IPS-18c (cell line): Measurements from ENCODE around the gene MPHOSPH10.
"Not testable (repeated sequence)": the region's sequence is repeated elsewhere in the genome, so short reads cannot be mapped to it uniquely, and the experiment has no call there.

ENCODE experiments used
- H3K4me3 ChIP-seq: 2 replicates; pipeline ENCODE4 v1.7.0; 2013; ENCODE audit warnings: low read depth, mild to moderate bottlenecking, low read length, moderate library complexity; ENCODE audit not compliant: insufficient read depth
- H3K9me3 ChIP-seq: one replicate; pipeline ENCODE4 v1.6.1; 2013; ENCODE audit warnings: mild to moderate bottlenecking, low read length, moderate library complexity; ENCODE audit not compliant: control insufficient read depth, insufficient read depth

The MPHOSPH10 gene

DNA sequence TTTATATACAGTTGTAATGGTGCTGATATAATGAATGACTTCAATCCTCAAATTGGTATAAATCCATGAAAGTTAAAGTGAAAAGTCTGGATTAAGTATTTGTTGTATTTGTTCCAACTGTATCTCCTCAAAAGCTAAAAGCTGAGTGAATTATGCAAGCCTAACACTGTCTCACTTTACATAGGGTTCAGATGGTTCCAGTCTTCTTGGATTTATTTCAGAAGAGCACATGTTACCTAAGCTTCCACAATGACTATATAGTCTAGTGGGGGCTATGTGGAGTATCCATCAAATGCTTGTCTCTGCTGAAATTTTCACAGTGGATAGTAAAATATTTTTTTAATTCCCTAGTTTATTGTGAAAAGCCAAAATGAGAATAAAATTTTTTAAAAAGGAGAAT, 13.4 kb upstream of the MPHOSPH10 start:
- no peak overlapping the region for H3K4me3 ChIP-seq
- H3K9me3 ChIP-seq = no peaks in the 10 kb centered on the region

DNA sequence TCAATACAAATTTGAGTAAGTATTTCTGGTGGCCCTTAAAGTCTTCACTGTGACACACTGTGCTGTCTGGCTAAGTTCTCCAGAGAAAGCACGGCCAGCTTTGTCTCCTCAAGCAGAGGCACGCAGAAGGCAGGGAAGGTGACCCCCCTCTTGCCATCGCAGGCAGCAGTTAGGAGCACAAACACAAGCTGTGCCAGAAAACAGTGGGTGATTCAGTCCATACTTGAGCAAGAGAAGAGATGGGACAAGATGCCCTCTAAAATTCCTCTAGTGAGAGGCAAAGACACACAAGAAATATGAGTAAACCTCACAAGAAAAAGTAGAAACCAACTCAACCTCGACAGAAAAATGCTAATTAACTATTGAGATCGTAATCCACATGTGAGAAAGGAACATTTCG, 10.2 kb upstream of the MPHOSPH10 start:
- Histone ChIP-seq H3K4me3 (no peak overlapping the region), H3K9me3 (no peaks in the 10 kb centered on the region)

DNA sequence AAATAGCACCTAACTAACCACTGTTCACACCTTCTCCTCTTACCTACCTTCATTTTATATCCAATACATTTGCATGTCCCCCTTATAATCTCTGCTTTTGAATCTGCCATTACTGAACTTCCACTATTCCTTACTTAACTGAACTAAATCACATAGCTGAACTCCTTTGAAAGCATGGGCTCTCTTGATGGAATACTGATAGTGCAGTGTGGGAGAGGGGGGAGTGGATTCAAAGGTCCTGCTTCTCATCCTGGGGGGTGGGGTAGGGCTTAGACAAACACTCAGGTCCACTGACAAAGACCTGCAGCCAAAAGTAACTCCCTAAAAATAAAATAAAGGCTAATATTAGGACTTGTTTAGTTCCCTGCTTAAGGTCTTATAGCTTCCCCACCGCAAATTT, 9.0 kb upstream of the MPHOSPH10 start:
- Histone ChIP-seq H3K9me3 (no peaks in the 10 kb centered on the region), H3K4me3 (no peak overlapping the region)

DNA sequence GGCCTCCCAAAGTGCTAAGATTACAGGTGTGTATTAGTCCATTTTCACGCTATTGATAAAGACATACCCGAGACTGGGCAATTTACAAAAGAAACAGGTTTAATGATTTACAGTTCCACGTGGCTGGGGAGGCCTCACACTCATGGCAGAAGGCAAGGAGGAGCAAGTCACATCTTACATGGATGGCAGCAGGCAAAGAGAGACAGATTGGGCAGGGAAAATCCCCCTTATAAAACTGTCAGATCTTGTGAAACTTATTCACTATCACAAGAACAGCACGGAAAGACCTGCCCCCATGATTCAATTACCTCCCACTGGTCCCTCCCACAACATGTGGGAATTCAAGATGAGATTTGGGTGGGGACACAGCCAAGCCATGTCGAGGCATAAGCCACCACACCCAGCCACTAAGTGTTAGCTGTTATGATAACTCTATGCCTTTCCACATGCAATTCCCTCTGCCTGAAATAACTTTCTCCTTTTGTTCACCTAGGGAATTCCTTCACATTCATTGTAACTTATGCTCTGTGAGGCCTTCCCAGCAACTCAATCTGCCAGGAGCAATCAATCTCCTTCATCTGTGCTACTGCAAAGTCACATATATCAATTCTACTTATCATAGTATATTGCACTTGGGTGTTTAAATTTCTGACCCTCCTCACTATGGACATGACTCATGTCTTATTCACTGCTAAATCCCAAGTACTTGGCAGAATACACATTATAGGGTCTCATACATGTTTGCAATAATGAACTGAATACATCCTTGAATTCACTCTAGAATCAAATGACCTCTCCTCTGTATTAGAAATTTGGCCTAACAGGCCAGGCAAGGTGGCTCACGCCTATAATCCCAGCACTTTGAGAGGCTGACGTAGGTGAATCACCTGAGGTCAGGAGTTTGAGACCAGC, 7.8 kb upstream of the MPHOSPH10 start:
- Histone ChIP-seq H3K4me3 (no peak overlapping the region), H3K9me3 (no peaks in the 10 kb centered on the region)

DNA sequence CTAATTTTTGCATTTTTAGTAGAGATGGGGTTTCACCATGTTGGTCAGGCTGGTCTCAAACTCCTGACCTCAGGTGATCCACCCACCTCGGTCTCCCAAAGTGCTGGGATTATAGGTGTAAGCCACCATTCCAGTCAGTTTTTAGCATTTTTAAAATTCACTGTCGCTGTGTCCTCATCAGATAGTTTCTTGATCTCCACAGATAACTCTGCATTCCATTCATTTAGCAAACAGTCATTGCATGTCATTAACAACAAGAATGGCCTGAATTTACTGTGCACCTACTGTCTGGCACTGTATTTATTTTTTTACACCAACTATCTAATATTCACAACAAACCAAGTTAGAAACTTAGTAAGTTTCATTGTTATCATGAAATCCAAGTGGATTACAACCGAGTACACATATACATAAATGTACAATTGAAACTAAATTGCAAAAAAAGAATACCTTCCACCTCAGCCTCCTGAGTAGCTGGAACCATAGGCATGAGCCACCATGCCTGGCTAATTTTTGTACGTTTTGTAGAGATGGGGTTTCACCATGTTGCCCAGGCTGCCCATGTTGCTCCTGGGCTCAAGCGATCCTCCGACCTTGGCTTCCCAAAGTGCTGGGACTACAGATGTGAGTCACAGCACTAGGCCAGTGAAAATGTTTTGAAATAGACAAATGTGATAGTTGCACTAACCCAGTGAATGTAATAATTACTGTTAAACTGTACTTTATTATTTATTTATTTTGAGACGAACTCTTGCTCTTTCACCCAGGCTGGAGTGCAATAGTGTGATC, 4.7 kb upstream of the MPHOSPH10 start:
- no peaks in the 10 kb centered on the region for H3K9me3 ChIP-seq
- H3K4me3 ChIP-seq = no peak overlapping the region

DNA sequence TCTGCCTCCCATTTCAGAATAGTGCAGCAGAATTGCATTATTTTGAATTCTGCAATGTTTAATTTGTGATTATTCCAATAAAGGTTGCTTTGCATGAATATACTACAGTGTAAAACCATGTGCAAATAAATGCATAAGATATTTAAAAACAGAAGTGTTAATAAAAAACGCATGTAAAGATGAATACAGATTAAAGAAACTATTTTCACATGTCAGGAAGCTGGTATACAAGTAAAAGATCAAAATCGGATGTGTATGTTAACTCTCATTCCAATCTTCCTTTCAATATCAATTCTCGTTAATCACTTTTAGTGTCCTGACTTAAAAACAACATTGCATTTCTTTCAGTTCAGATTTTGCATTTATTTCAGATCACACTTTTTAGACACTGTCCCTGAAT, 3.5 kb upstream of the MPHOSPH10 start:
- Histone ChIP-seq H3K4me3 (no peak overlapping the region), H3K9me3 (no peaks in the 10 kb centered on the region)

DNA sequence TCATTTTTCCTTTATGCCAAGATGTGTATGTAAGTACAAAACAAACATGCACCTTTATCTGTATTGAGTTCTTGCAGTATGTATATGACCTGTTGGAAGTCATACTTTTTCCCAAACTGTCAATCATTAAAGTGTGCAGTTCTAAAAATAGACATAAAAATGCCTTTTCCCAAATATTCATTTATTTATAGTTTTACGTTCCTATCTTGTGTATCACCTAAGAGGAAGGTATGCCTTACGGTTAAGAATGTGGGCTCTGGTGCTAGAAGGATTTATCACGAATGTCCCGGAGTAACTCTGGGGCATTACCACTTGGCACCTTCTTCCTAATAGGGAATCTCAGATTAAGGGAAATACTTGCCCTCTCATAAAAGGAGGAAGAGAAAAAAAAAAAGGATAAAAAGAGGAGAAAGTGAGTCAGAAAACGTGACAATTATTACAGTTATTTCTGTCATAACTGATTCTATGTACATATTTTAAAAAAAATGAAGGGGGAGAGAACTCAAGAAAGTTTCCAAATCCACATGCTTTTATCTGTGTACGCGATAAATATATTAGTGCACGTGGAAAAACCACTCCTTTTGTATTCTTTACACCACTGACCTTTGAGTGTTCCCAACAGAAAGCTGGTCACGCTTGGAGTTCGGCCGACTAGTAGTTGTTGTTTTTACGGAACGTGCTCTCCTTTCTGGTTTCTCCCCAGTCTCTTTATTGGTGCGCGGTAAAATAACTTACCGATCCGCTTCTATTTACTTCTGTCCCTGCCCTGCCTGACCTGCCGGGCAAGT, 1.1 kb upstream of the MPHOSPH10 start:
- H3K4me3 ChIP-seq = peak overlapping the region; percentile 97

DNA sequence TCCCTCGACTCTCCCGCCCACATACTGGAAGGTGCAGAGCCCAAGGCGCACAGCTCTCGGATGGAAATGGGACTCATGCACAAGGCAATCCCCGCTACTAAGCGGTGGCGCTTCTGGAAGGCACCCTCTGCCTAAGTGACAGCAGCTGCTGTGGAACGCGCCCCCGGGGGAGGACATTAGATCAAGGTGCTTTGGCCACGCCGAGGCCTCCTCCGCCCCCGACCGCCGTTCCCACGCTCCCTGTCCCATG, 607 bp upstream of the MPHOSPH10 start:
- H3K9me3 ChIP-seq = no peaks in the 10 kb centered on the region
- peak overlapping the region; percentile 97 for H3K4me3 ChIP-seq

More for the DNA sequence above, 1.1 kb upstream of the MPHOSPH10 start:
- H3K9me3 ChIP-seq = no peaks in the 10 kb centered on the region

DNA sequence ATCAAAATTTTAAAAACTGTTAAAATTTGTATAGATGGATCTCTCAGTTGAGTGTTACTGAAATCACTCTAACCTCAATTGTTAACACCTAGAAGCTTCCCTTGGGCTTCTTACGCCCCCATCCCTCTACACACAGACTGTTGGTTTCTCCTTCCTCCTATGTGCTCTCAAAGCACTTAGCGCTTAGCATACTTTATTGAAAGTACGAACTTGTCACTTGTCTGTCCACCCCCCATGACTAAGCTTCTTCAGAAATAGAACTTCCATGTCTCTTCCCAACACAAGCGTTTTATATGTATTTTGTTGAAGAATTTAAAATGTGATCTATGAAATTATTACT, 441 bp downstream of the MPHOSPH10 start:
- Histone ChIP-seq H3K4me3 (peak overlapping the region; percentile 97), H3K9me3 (no peaks in the 10 kb centered on the region)

DNA sequence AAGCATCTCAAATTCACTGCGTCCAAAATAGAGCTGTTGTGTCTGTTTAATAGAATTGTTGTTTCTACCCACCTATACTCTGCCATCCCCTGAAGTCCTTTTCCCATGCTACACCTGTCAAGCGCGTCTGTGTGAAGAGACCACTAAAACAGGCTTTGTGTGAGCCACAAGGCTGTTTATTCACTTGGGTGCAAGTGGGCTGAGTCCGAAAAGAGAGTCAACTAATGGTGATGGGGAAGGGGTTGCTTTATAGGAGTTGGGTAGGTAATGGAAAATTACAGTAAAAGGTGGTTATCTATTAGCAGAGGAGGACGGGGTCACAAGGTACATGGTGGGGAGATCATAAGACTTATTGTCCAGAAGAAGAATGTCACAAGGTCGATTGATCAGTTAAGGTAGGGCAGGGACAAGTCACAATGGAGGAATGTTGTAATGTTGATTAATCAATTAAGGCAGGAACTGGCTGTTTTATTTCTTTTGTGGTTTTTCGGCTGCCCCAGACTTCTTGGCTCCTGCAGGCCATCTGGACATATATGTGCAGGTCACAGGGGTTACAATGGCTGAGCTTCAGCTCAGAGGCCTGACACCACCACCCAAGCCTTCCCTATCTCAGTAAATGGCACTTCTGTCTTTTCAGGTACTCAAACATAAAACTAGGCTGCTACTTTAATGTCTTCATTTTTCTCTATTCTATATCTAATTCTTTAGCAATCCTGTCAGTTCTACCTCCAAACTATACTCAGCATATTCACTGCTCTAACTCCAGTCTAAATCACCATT, 1.1 kb downstream of the MPHOSPH10 start:
- peak overlapping the region; percentile 97 for H3K4me3 ChIP-seq
- H3K9me3 ChIP-seq = not testable (repeated sequence)

DNA sequence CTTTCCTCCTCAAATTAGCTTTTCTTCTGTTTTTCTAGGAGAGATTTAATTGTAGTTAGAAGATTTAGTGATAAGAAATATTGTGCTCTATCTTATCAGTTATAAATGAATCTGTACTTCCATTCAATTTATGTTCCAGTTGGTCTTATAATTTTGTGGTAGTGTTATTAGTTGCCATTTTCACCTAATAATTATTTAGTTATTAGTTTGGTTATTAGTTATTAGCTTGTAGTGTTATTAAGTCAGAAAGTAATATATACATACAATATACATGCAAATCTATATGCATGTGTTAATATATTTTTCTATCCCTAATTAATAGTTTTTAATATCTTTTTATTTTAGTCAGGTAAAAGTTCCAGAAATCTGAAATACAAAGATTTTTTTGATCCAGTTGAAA, 3.2 kb downstream of the MPHOSPH10 start:
- H3K4me3 ChIP-seq = no peak overlapping the region
- H3K9me3 ChIP-seq = no peaks in the 10 kb centered on the region

DNA sequence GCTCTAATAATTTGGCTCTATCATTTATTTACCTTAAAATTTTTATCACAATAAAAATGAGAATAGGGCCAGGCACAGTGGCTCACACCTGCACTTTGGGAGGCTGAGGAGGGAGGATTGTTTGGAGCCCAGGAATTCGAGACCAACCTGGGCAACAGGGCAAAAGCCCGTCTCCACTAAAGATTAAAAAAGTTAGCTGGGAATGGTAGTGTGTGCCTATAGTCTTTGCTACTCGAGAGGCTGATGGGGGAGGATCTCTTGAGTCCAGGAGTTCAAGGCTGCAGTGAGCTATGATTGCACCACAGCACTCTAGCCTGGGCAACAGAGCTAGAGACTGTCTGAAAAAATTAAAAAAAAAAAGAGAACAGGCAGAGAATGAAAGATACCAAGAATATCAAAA, 5.7 kb downstream of the MPHOSPH10 start:
- Histone ChIP-seq H3K4me3 (no peak overlapping the region), H3K9me3 (no peaks in the 10 kb centered on the region)

DNA sequence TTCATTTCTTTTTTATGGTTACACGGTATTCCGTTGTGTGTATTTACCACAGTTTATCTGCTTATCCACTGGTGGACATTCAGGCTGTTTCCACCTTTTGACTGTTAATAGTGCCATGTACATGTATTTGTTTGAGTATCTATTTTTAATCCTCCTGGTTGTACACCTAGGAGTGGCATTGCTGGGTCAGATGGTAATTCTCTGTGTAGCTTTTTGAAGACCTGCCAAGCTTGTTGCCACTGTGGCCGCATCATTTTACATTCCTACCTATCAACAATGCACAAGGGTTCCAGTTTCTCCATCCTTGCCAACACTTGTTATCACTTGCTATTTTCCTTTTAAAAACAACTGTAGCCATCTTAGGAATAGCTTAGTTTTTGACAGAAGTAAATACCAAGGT, 13.3 kb downstream of the MPHOSPH10 start:
- no peak overlapping the region for H3K4me3 ChIP-seq
- H3K9me3 ChIP-seq = no peaks in the 10 kb centered on the region

DNA sequence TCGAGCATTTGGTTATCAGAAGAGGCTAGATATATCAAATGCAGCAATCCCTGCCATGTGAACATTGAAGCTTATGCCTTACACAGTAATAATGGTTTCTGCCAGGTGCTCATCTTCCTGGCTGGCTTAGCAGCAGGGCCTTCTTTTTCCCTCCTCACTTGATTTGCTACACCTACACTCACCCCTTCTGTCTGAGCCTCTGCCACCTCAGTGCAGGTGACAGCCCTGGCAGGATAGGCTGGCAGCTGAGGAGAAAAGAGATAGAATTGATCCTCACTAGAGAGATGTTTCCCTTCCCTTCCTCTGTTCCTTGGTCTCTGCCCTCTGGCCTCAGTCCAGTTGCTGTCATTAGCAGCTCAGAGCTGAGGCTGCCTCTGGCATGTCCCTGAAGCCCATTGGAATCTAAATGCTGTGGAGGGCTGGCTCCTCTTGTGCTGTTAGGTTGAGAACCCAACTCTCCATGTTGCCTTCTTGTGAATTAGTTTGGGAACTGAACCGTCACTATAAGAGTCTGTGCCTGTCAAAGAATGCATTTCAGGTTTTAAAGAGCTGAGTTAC, 18.2 kb downstream of the MPHOSPH10 start:
- Histone ChIP-seq H3K4me3 (no peak overlapping the region), H3K9me3 (no peaks in the 10 kb centered on the region)

DNA sequence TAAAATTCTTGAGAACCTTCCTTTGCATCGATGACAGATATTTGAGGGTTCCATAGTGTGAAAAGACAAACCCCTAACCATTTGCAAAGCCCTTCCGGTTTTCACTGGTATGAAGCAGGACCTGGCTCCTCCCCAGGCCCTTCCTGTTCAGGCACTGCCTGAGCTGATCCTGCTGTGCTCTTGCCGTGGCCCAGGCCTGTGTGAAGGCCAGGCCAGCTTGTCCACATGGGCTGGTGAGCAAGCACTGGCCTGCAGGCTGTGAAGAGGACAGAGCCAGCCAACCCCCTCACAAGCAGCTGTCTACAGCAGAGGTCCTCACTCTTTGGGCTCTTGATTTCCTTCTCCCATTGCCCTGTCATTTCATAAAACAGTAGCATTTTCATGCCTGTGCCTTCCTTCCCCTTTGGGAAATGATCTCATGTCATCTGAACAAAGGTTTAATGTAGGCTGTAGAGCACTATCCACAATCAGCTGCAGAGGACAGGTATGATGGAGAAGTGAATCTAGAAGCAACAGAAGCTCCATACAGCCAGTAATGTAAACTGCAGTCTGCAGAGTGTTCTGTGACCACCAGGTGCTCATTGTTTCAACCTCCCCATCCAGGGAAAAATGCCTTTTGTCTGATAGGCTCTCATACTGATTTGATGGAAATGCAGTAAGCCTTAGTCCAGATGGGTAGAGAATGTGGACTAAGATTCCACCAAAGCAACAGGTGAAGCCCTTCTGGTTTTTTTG, 19.8 kb downstream of the MPHOSPH10 start:
- Histone ChIP-seq H3K4me3 (no peak overlapping the region), H3K9me3 (no peaks in the 10 kb centered on the region)

DNA sequence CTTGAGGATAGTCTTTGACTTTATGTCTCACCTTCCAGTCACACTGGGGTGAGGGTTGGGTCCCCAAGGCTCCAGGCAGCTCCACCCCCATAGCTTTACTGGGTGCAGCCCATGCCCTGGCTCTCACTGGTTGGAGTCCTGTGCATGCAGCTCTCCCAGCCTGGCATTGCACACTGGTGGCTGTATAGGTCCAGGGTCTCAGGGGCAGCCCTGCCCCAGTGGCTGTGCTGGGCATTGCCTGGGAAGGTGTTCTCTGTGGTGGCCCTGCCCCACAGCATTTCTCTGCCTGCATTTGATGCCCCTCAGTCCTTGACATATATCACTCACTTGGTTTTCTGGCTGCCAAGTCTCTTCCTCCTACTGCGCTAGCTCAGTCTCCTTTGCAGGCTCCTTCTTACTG, 21.2 kb downstream of the MPHOSPH10 start:
- no peak overlapping the region for H3K4me3 ChIP-seq

More for the DNA sequence above, 21.2 kb downstream of the MPHOSPH10 start:
- no peaks in the 10 kb centered on the region for H3K9me3 ChIP-seq
